NCI-H2107 treated with DMSO at 0.1 percent for 48 hours (cell line): ENCODE measurements around the gene MYH13.

Experiments
- DNase-seq: peaks from one replicate; lab custom pipeline; 2025; ENCODE audit not compliant: unreplicated experiment; lab: John Stamatoyannopoulos, UW

The MYH13 gene

DNA sequence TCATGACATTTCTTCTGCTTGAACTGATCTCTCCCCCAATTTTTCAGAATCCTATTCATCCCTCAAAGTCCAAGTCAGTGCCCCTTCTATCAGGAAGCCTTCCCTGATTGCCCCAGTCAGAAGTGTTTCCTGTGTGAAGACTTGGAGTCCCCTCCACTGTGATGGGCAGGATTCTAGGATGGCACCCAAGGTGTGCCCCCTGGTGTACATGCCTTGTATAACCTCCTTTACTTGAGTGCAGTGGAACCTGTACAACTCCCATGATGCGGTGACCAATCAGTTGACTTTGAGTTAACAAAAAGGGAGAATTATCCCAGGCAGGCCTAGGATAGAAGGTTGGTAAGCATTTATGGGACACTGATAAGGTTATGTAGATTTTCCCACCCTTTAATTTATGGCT, 23.4 kb downstream of the MYH13 start:
- DNase-seq: no peak

- no peak for DNase-seq
These were observed 28.0 kb downstream of the MYH13 start for GRCh38 chr17:10344816-10345215.

DNA sequence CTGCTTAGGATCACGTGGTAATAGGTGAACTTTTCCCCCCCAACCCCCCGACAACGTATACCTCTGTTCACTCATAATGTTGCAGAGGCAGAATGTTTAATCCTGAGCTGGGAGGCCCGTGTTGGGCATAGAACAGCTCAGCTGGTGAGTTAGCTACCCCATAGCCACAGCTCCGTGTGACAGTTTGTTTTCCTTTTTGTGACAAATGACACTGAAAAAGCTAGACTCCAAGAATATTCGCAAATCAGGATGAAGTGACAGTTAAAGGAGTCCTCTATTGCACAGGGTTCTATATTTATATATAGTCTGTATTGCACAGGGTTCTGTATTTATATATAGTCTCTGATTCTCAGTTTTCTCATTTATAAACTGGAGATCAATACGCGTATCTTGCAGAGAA, 33.8 kb downstream of the MYH13 start:
- no peak for DNase-seq

DNA sequence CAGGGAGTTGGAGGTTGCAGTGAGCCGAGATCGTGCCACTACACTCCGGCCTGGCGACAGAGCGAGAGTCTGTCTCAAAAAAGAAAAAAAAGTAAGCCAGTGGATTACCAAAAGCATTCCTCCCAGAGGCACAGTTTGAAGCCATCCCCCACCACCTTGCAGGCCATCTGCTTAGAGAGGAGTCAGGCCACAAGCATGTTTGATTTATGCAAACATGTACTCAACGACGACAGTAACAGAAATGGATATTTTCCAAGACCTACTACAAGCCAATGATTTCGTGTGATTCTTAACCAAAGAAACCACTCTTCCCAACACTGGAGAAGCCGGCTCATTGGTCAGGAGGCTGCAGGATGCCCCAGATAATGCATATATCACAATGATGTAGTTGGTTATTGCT, 34.8 kb downstream of the MYH13 start:
- DNase-seq: no peak

DNA sequence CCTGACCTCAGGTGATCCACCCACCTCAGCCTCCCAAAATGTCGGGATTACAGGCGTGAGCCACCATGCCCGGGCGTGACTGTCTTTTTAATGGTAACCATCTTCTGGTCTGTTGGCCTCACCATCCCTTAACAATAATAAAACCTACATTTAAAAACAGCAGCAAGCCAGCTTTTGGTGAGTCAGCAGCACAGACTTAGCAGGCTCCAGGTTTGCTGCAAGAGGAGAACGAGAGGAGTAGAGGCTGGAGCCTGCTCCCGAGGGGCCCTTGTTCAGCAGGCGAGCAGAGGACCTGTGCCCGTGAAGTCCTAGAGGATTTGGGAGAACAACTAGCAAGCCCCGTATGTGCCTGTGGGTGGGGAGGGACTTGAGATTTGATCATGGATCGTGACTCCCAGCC, 35.7 kb downstream of the MYH13 start:
- no peak for DNase-seq

DNA sequence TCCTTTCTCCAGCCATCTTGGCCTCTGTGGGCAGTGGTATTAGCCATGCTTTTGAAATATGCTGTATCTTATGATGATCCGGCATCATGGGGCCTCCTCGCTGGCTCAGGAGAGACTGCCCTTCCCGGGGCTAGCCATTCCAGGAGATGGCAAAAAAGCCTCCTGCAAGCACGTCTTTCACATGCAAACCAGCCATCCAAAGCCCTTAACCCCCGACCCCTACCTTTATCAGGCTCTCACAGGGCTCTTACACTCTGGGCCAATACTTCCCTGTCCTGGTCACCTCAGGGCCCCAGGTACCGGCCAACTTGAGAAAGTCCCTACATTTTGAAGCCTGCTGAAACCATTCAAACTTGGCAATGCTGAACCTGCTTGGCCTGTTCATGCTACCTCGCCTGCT, 36.4 kb downstream of the MYH13 start:
- no peak for DNase-seq

GRCh38 chr17:10332515-10332914, 40.3 kb downstream of the MYH13 start:
- DNase-seq: no peak

GRCh38 chr17:10328971-10329923, 43.6 kb downstream of the MYH13 start:
- DNase-seq: no peak

DNA sequence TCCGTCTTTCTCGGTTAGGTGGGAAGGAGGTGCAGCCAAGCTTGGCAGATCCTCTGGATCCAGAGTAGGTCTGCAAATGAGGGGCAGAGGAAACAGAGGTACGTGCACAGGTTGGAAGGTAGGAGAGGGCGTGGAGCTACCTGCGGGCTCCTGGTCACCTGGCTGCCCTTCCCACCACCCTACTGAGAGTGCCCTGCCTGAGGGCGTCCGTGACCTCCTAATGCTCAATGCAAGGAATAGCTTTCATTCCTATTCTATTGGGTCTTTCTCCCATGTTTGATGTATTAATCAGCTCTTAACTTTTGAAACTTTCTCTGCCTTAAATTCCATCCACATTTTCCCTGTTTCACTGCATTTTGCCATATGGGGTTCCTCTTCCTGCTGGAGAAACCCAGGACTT, 44.6 kb downstream of the MYH13 start:
- no peak for DNase-seq

GRCh38 chr17:10327640-10328039, 45.2 kb downstream of the MYH13 start:
- peak; percentile 8 for DNase-seq

- no peak for DNase-seq
These were observed 47.6 kb downstream of the MYH13 start for GRCh38 chr17:10325031-10325695.

GRCh38 chr17:10323812-10324610, 48.8 kb downstream of the MYH13 start:
- DNase-seq: no peak

DNA sequence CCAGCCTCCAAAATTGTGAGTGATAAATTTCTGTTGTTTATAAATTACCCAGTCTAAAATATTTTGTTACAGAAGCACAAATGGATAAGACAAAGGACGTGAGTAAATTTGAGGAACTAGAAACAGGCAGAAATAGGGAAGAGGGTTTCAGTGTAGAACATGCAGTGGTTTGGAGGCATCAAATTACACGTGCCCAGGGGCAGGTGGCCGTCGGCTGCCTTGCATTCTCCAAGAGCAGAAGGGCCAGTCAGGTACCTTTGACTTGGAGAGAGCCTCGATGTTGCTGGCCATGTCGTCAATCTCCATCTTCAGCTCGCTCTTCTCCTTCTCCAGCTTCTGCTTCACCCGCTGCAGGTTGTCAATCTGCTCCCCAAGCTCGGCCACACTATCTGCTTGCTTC, 54.3 kb downstream of the MYH13 start:
- DNase-seq: no peak

- DNase-seq: no peak
These were observed 55.3 kb downstream of the MYH13 start for GRCh38 chr17:10317543-10317834.

GRCh38 chr17:10316801-10317542, 55.8 kb downstream of the MYH13 start:
- no peak for DNase-seq

DNA sequence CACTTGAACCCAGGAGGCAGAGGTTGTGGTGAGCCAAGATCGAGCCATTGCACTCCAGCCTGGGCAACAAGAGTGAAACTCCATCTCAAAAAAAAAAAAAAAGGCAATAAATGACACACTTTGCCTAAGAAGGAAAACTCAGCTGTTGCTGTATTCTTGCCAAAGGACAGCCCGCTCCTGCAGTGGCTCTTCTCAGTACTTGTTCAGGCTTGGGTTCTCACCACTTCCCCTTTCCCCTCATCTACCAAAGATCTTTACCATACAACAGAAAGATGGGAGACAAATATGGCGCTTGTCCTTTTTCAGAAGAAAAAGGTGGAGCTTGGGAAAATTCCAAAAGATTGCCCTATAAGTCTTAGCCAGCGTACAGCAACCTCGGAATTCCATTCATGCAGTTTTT, 58.5 kb downstream of the MYH13 start:
- no peak for DNase-seq

GRCh38 chr17:10313037-10313672, 59.7 kb downstream of the MYH13 start:
- no peak for DNase-seq

- no peak for DNase-seq
These were observed 61.7 kb downstream of the MYH13 start for GRCh38 chr17:10311131-10311530.

GRCh38 chr17:10309003-10309974, 63.5 kb downstream of the MYH13 start:
- no peak for DNase-seq
